Ascending aorta (tissue), 2 donors: ENCODE measurements around the gene CHRNA1. TPM values are rescaled to one million over a fixed set of nuclear protein-coding genes. Genes with fewer than 3 reads are reported as not detected.

Experiments used
- DNase-seq, 2 donors: peaks; one replicate each; pipeline ENCODE4 v3.0.0-alpha.2; 2019; ENCODE audit warnings: low spot score in 2 of 2
- H3K27ac ChIP-seq, 2 donors: fragments of 200-600 bp; sonication (generic); one replicate each; pipeline ENCODE4 v1.5.1; 2016 to 2017; ENCODE audit warnings: mild to moderate bottlenecking in 1 of 2
- H3K27me3 ChIP-seq: fragments of 200-600 bp; sonication (generic); one replicate; pipeline ENCODE4 v1.5.1; 2017
- H3K36me3 ChIP-seq, 2 donors: fragments of 200-600 bp; sonication (generic); one replicate each; pipeline ENCODE4 v1.5.1; 2016
- H3K4me1 ChIP-seq, 2 donors: fragments of 200-600 bp; sonication (generic); one replicate each; pipeline ENCODE4 v1.5.1; 2016 to 2017; ENCODE audit warnings: mild to moderate bottlenecking in 1 of 2
- H3K4me3 ChIP-seq, 2 donors: fragments of 200-600 bp; sonication (generic); one replicate each; pipeline ENCODE4 v1.5.1; 2016 to 2017; ENCODE audit warnings: mild to moderate bottlenecking in 1 of 2
- H3K9me3 ChIP-seq, 2 donors: fragments of 200-600 bp; sonication (generic); one replicate each; pipeline ENCODE4 v1.5.1; 2016
- intact Hi-C: fragments of 100-400 bp; cut with DNase I; formaldehyde crosslinking; loops from one replicate; pipeline ENCODE4 v1.15.1; 2023
- total RNA-seq: library from RNA; depleted of rRNA; stranded (reverse); fragments of >200 nt; gene quantifications from one replicate; pipeline ENCODE4 v1.1.0, GENCODE V29; 2016
- TF ChIP-seq, protein P1 (sequence below), 3 experiments: fragments of 200-600 bp in 2 of 3; fragments of 450-650 bp in 1 of 3; sonication (generic) in 2 of 3; IDR thresholded peaks; one replicate each; pipeline ENCODE4 v1.5.1; 2016 to 2019; ENCODE audit warnings: antibody characterized with exemption in 3 of 3, mild to moderate bottlenecking in 1 of 3, moderate library complexity in 1 of 3

CHRNA1 gene
- not detected for total RNA-seq

DNA sequence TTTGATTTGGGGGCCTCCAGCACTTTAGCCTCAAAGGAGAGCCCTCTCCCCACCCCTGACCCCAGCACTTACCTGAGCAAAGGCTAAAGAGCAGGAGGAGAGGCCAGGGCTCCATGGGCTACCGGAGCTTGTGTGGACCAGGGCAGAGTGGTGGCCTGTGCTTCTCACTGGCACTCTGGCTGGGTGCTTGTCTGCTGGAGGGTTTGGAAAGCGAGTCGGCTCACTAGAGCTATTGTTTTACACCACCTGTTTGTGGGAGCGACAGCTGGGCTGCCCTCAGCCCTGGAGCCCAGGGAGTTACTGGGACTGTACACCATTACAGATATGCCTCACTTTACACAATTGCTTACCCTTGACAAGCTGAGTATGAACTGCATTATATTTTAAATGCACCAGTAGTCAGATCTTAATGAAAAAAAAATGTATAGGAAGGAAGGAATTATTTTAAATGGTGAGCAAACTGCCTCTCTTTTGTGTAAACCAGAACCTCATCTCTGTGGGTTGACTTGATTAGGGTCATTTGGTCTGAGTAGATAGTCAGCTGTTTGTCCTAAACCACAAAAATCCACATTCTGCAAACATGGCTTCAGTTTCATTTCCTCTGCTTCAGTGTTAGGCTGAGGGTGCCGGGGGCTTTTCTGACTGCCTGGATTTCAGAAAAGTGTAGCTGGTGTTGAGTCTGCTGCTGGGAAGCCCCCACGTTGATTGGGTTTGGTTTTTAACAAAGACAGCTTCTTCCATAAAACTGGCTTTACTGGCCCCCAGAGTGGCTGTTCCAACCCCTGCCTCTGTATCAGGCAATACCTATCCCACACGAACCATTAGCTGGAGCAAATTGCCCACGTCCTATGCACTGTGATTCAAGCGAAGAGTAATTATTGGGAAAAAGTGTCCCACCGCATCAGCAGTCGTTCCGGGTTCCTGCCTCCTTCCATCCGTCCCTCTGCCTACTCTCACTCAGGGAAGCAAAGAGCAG is at the start of gene CHRNA1:
Gene CHRNA1, minus strand, starts transcription at position 193 of the 976 bp plus-strand sequence. Its CDS starts 78 bp downstream, at position 115.
- TF ChIP-seq, protein P1, sequence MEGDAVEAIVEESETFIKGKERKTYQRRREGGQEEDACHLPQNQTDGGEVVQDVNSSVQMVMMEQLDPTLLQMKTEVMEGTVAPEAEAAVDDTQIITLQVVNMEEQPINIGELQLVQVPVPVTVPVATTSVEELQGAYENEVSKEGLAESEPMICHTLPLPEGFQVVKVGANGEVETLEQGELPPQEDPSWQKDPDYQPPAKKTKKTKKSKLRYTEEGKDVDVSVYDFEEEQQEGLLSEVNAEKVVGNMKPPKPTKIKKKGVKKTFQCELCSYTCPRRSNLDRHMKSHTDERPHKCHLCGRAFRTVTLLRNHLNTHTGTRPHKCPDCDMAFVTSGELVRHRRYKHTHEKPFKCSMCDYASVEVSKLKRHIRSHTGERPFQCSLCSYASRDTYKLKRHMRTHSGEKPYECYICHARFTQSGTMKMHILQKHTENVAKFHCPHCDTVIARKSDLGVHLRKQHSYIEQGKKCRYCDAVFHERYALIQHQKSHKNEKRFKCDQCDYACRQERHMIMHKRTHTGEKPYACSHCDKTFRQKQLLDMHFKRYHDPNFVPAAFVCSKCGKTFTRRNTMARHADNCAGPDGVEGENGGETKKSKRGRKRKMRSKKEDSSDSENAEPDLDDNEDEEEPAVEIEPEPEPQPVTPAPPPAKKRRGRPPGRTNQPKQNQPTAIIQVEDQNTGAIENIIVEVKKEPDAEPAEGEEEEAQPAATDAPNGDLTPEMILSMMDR (IDR thresholded peaks at IDR 0.05), result no peak
- Histone ChIP-seq H3K27ac (no peak within 1 kb of the TSS), H3K4me3 (no peak within 1 kb of the TSS), H3K36me3 (no peaks in the 10 kb centered on the region), H3K27me3 (no peaks in the 10 kb centered on the region), H3K9me3 (no peaks in the 10 kb centered on the region), H3K4me1 (no peaks in the 10 kb centered on the region)
- intact Hi-C loops, result loop anchor here (10.0 kb wide), 1 partner anchor 190 kb away; no protein-coding TSS in a partner anchor
- peak in 1 of 2 donors; percentile 40 for DNase-seq

DNA sequence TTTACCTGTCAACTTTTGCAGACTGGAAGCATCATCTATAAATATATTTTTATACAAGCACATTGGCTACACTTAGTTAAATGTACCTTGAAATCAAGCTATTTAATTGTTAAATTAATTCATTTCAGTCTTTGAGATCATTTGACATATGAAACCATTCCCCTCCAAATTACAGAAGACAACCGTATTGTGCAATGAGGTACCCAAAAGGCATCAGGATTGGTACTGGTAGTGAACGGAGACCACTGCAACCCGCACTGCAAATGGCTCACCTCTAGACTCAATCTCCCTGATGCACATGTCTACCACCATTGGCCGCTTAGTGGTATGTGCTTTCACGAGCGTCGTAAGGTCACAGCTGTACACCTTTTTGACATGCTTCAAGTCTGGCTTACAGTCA is 47.8 kb upstream of the CHRNA1 start:
- Histone ChIP-seq H3K36me3 (peaks cover 4% of the 10 kb centered on the region in 2 donors), H3K27me3 (no peaks in the 10 kb centered on the region), H3K27ac (no peak overlapping the region), H3K9me3 (no peaks in the 10 kb centered on the region), H3K4me3 (no peak overlapping the region), H3K4me1 (no peaks in the 10 kb centered on the region)
- no peak for DNase-seq
- TF ChIP-seq, protein P1 (IDR thresholded peaks at IDR 0.05), result no peak
- intact Hi-C loops, result no loop called here

DNA sequence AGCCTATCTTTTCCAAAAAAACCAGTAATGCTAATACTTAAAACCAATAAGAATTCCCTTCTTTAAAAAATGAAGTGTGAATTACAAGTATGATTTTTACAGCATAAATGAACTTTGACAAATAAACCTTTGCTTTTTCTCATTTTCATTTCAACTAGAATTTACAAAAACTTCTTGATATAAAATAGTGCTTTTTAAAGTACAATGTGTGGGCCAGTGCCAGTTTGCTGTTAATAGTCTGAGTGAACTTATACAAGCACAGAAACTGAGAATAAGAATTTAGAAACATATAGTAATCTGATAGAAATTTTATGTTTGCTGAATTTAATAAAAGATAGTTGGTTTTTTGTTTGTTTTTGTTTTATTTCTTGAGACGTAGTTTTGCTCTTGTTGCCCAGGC is 43.7 kb upstream of the CHRNA1 start:
- H3K36me3 ChIP-seq, result peaks cover 4% of the 10 kb centered on the region in 2 donors
- H3K9me3 ChIP-seq, result no peaks in the 10 kb centered on the region
- H3K4me3 ChIP-seq, result no peak overlapping the region
- no peaks in the 10 kb centered on the region for H3K27me3 ChIP-seq
- no peak overlapping the region for H3K27ac ChIP-seq
- DNase-seq, result no peak
- TF ChIP-seq, protein P1 (IDR thresholded peaks at IDR 0.05), result no peak
- intact Hi-C loops, result no loop called here
- no peaks in the 10 kb centered on the region for H3K4me1 ChIP-seq

DNA sequence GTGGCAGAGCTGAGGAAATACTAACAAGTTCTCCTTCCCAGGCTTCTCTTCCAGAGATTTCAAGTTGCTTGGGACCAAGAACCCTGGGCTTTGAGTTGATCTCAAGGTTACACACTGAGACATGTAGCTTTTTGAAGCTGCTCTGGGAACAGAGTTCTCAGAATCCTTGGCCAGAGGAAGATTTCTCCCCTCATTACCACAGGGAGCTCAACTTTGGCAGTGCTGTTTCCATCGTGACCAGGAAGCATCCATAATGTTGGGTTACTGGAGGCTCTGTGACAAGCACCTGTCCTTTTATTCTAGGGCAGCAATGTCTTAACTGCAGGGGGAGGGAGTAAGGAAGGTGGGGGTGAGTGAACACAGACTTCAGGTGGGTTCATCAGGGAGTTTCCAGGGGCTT is 41.5 kb upstream of the CHRNA1 start:
- Histone ChIP-seq H3K36me3 (peaks cover 4% of the 10 kb centered on the region in 2 donors), H3K27me3 (no peaks in the 10 kb centered on the region), H3K27ac (no peak overlapping the region), H3K9me3 (no peaks in the 10 kb centered on the region), H3K4me1 (no peaks in the 10 kb centered on the region), H3K4me3 (no peak overlapping the region)
- DNase-seq, result no peak
- intact Hi-C loops, result no loop called here
- TF ChIP-seq, protein P1 (IDR thresholded peaks at IDR 0.05), result no peak

DNA sequence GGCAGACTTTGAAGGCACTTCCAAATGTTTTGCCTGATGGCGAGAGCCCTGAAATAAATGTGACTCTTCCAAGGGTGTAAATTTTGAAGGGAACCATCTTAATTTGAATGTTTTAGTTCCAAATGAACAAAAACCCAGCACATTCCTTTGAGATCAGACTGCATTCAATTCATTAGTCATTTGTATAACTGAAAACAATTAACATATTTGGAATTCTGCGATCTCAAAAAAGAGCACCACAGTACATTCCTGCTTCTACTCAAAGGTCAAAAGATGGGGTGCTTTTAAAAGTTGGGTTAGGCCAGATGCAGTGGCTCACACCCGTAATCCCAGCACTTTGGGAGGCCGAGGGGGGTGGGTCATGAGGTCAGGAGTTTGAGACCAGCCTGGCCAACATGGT is 38.2 kb upstream of the CHRNA1 start:
- no peaks in the 10 kb centered on the region for H3K36me3 ChIP-seq
- H3K4me3 ChIP-seq, result no peak overlapping the region
- intact Hi-C loops, result no loop called here
- DNase-seq, result no peak
- H3K27ac ChIP-seq, result no peak overlapping the region
- no peaks in the 10 kb centered on the region for H3K4me1 ChIP-seq
- no peaks in the 10 kb centered on the region for H3K27me3 ChIP-seq
- TF ChIP-seq, protein P1 (IDR thresholded peaks at IDR 0.05), result no peak
- no peaks in the 10 kb centered on the region for H3K9me3 ChIP-seq
